Measurements from ENCODE around the gene ERO1A. TPM values are rescaled to one million over a fixed set of nuclear protein-coding genes. Genes with fewer than 3 reads are reported as not detected.
A peak's percentile ranks its signal among the peaks of the same experiment; 100 is the strongest.

ERO1A gene
- total and polyA plus RNA-seq, 9 of the 15 experiments (the other 6 are each of a cell fraction or from before 2014, with no cell fraction given) = 11.0 to 46.2 (median 27.6) TPM

DNA sequence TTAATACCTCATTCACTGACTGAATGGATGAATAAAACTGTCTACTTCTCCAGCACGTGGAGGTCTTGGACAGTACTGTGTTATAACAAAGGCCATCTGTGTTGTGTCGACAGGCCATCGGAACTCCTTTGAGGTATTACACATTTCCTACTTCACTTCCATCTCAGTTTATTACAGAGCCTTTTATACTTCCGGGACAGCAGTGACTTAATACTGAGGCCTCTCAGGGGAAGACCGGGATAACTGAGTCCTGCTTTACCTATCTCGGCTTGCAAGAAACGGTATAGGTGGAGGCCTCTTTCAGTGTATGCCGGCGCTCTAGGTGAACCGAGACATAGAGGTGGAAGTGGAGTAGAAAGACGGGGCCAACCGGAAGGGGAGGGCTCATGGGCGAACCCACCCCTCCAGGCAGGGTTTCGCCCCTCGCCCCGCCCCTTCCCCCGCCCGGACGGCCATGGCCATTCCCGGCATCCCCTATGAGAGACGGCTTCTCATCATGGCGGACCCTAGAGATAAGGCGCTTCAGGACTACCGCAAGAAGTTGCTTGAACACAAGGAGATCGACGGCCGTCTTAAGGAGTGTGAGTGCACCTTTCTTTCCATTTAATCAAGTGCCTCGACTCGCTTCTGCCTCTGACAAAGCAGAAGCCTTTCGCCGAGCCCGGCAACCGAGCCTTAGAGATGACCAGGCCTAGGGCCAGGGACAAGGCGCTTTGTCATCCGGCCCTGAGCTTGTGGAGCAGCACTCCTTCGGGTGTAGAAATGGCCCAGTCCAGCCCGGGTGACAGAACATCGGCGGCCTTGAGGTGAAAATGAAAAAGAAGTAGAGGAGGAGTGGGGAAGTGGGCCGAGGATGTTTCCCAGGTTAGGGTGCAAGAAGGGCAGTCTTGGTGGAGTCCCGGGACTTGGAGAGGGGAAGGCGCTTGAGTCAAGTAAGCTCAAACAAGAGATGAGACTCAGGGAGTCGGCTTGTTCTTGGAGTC lies 11.7 kb upstream of the ERO1A start, which contains the start of gene PSMC6 (continued):
- TF ChIP-seq, protein P1, sequence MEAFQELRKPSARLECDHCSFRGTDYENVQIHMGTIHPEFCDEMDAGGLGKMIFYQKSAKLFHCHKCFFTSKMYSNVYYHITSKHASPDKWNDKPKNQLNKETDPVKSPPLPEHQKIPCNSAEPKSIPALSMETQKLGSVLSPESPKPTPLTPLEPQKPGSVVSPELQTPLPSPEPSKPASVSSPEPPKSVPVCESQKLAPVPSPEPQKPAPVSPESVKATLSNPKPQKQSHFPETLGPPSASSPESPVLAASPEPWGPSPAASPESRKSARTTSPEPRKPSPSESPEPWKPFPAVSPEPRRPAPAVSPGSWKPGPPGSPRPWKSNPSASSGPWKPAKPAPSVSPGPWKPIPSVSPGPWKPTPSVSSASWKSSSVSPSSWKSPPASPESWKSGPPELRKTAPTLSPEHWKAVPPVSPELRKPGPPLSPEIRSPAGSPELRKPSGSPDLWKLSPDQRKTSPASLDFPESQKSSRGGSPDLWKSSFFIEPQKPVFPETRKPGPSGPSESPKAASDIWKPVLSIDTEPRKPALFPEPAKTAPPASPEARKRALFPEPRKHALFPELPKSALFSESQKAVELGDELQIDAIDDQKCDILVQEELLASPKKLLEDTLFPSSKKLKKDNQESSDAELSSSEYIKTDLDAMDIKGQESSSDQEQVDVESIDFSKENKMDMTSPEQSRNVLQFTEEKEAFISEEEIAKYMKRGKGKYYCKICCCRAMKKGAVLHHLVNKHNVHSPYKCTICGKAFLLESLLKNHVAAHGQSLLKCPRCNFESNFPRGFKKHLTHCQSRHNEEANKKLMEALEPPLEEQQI (IDR thresholded peaks at IDR 0.05) = no peak
- TF ChIP-seq ZSCAN29 (IDR thresholded peaks at IDR 0.05) (no peak), TAF9B (IDR thresholded peaks at IDR 0.05; ENCODE audit: partially characterized antibody) (peak; percentile 67), RBFOX2 (IDR thresholded peaks at IDR 0.05; ENCODE audit: low read depth, low read length) (peak; percentile 73), BACH1 (tag; IDR thresholded peaks at IDR 0.05) (no peak), POLR2B (IDR thresholded peaks at IDR 0.05; ENCODE audit: low read depth, partially characterized antibody) (peak; percentile 92), MXI1 (IDR thresholded peaks at IDR 0.05; ENCODE audit: low read depth, low read length) (0 out of 2 replicates have a peak, but pooled peaks have one; percentile 6), ERF (CRISPR knock-in tag; IDR thresholded peaks at IDR 0.05) (no peak), ARNT (IDR thresholded peaks at IDR 0.05) (peak in 1 of 2 experiments; percentile 40; a peak in 1 of 4 replicates), TAF15 (IDR thresholded peaks at IDR 0.05; ENCODE audit: low read depth, low read length) (no peak), PHF20 (IDR thresholded peaks at IDR 0.05; ENCODE audit: partially characterized antibody) (peak; percentile 76), ZNF384 (IDR thresholded peaks at IDR 0.05; ENCODE audit: low read depth, low read length) (no peak), TAF7 (tag; IDR thresholded peaks at IDR 0.05) (peak; percentile 41; the same call in 1 of the 2 replicates), CEBPB (tag; IDR thresholded peaks at IDR 0.05) (0 out of 2 replicates have a peak, but pooled peaks have one; percentile 10), BRD9 (IDR thresholded peaks at IDR 0.05; ENCODE audit: low read depth, partially characterized antibody) (peak; percentile 25), HNRNPH1 (optimal IDR thresholded peaks at IDR 0.05; ENCODE audit: low read depth, low read length) (no peak), TEAD1 (CRISPR knock-in tag; IDR thresholded peaks at IDR 0.05) (no peak)
- TF ChIP-seq, protein P2, sequence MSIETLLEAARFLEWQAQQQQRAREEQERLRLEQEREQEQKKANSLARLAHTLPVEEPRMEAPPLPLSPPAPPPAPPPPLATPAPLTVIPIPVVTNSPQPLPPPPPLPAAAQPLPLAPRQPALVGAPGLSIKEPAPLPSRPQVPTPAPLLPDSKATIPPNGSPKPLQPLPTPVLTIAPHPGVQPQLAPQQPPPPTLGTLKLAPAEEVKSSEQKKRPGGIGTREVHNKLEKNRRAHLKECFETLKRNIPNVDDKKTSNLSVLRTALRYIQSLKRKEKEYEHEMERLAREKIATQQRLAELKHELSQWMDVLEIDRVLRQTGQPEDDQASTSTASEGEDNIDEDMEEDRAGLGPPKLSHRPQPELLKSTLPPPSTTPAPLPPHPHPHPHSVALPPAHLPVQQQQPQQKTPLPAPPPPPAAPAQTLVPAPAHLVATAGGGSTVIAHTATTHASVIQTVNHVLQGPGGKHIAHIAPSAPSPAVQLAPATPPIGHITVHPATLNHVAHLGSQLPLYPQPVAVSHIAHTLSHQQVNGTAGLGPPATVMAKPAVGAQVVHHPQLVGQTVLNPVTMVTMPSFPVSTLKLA (conservative IDR thresholded peaks at IDR 0.05) = peak in 1 of 2 experiments; percentile 46; a peak in 3 of 4 replicates
- TF ChIP-seq, protein P3, sequence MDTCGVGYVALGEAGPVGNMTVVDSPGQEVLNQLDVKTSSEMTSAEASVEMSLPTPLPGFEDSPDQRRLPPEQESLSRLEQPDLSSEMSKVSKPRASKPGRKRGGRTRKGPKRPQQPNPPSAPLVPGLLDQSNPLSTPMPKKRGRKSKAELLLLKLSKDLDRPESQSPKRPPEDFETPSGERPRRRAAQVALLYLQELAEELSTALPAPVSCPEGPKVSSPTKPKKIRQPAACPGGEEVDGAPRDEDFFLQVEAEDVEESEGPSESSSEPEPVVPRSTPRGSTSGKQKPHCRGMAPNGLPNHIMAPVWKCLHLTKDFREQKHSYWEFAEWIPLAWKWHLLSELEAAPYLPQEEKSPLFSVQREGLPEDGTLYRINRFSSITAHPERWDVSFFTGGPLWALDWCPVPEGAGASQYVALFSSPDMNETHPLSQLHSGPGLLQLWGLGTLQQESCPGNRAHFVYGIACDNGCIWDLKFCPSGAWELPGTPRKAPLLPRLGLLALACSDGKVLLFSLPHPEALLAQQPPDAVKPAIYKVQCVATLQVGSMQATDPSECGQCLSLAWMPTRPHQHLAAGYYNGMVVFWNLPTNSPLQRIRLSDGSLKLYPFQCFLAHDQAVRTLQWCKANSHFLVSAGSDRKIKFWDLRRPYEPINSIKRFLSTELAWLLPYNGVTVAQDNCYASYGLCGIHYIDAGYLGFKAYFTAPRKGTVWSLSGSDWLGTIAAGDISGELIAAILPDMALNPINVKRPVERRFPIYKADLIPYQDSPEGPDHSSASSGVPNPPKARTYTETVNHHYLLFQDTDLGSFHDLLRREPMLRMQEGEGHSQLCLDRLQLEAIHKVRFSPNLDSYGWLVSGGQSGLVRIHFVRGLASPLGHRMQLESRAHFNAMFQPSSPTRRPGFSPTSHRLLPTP (IDR thresholded peaks at IDR 0.05; ENCODE audit: borderline replicate concordance, extremely low read depth, insufficient read length) = no peak
- TF ChIP-seq, protein P4, sequence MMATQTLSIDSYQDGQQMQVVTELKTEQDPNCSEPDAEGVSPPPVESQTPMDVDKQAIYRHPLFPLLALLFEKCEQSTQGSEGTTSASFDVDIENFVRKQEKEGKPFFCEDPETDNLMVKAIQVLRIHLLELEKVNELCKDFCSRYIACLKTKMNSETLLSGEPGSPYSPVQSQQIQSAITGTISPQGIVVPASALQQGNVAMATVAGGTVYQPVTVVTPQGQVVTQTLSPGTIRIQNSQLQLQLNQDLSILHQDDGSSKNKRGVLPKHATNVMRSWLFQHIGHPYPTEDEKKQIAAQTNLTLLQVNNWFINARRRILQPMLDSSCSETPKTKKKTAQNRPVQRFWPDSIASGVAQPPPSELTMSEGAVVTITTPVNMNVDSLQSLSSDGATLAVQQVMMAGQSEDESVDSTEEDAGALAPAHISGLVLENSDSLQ (IDR thresholded peaks at IDR 0.05) = peak; percentile 50

All from K562 (cell line).